ELR (cell line): Measurements from ENCODE around the gene FOXJ1.
A peak's percentile ranks its signal among the peaks of the same experiment; 100 is the strongest.

ENCODE experiments used
- DNase-seq: peaks from one replicate; pipeline ENCODE4 v3.0.0-alpha.2; 2015; ENCODE audit warnings: low read depth

Gene FOXJ1

GRCh38 chr17:76160896-76161528, 20.0 kb upstream of the FOXJ1 start:
- DNase-seq: no peak

- no peak for DNase-seq
Observed at GRCh38 chr17:76159157-76159556, 18.1 kb upstream of the FOXJ1 start.

GRCh38 chr17:76157759-76158158, 16.7 kb upstream of the FOXJ1 start:
- no peak for DNase-seq

GRCh38 chr17:76156662-76156991, 15.6 kb upstream of the FOXJ1 start:
- no peak for DNase-seq

- DNase-seq: no peak
Observed at GRCh38 chr17:76155988-76156661, 15.1 kb upstream of the FOXJ1 start.

GRCh38 chr17:76154936-76155845, 14.1 kb upstream of the FOXJ1 start:
- DNase-seq: no peak

- no peak for DNase-seq
Observed at GRCh38 chr17:76154292-76154691, 13.2 kb upstream of the FOXJ1 start.

GRCh38 chr17:76153640-76154039, 12.6 kb upstream of the FOXJ1 start:
- peak; percentile 34 for DNase-seq

- no peak for DNase-seq
Observed at GRCh38 chr17:76153202-76153601, 12.2 kb upstream of the FOXJ1 start.

GRCh38 chr17:76152591-76152990, 11.5 kb upstream of the FOXJ1 start:
- no peak for DNase-seq

- DNase-seq: no peak
Observed at GRCh38 chr17:76151896-76152454, 10.9 kb upstream of the FOXJ1 start.

- no peak for DNase-seq
Observed at GRCh38 chr17:76150712-76151622, 9.9 kb upstream of the FOXJ1 start.

GRCh38 chr17:76149214-76149613, 8.2 kb upstream of the FOXJ1 start:
- no peak for DNase-seq

GRCh38 chr17:76148015-76148326, 6.9 kb upstream of the FOXJ1 start:
- DNase-seq: no peak

- peak; percentile 61 for DNase-seq
Observed at GRCh38 chr17:76147211-76148014, 6.4 kb upstream of the FOXJ1 start.

GRCh38 chr17:76146053-76146851, 5.2 kb upstream of the FOXJ1 start:
- peak; percentile 28 for DNase-seq

GRCh38 chr17:76145231-76146052, 4.4 kb upstream of the FOXJ1 start:
- DNase-seq: no peak

GRCh38 chr17:76142585-76143041, 1.6 kb upstream of the FOXJ1 start:
- DNase-seq: no peak

- DNase-seq: no peak
Observed at GRCh38 chr17:76142039-76142584, 1.1 kb upstream of the FOXJ1 start.
